ENCODE measurements around the gene STRA6.

- TF ChIP-seq CTCF (IDR thresholded peaks at IDR 0.05) (no peak), POLR2A (IDR thresholded peaks at IDR 0.05) (no peak)
Measured at GRCh38 chr15:74208901-74209559, 6.4 kb upstream of the STRA6 start.
